Endometrium (tissue), 2 donors: ENCODE data around the gene SMARCD3.

Experiments
- FAIRE-seq: peaks from 2 replicates; lab custom pipeline; 2012; peaks lifted over from hg19 to GRCh38; lab: Jason Lieb, UNC
- donor health status: control.
- donor health status: control.

The SMARCD3 gene

GRCh38 chr7:151208253-151208862 lies 40.1 kb downstream of the SMARCD3 start:
- no peak for FAIRE-seq

DNA sequence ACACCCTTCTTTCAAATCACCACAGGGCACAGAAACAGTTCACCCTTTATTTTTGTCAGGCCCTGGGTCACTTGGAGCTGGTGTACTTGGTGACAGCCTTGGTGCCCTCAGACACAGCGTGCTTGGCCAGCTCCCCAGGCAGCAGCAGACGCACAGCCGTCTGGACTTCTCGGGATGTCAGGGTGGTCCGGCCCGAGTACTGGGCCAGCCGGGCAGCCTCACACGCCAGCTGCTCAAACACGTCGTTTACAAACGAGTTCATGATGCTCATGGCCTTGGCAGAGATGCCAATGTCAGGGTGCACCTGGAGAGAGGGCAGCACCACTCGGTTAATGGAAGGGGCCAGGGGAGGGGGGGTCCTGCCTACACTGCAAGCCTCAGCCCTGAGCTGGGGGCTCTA lies 40.7 kb downstream of the SMARCD3 start:
- FAIRE-seq = no peak

- no peak for FAIRE-seq
Observed at GRCh38 chr7:151207315-151207714, 41.2 kb downstream of the SMARCD3 start.

GRCh38 chr7:151206914-151207313 lies 41.6 kb downstream of the SMARCD3 start:
- no peak for FAIRE-seq

- no peak for FAIRE-seq
Observed at GRCh38 chr7:151205730-151206129, 42.8 kb downstream of the SMARCD3 start.

- no peak for FAIRE-seq
Observed at GRCh38 chr7:151204383-151205032, 44.0 kb downstream of the SMARCD3 start.

DNA sequence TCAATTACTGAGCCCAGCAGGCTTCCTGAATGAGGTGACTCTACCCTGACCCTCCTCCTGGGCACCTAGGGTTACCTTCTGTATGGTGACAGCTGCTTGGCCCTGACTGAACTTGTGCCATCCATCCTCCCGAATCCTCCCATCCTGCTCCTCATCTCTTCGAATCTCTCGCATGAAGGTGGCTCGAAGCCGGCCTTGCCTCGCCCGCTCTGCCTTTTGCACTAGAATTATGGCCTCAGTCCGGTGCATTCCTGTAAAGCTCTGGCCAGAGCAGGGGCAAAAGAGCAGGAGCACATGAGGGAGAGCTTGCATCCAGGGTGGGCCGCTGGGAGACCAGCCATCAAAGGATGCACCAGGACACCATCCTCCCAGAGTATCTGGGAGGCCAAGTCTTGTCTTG lies 45.7 kb downstream of the SMARCD3 start:
- FAIRE-seq = no peak

GRCh38 chr7:151201751-151202150 lies 46.7 kb downstream of the SMARCD3 start:
- no peak for FAIRE-seq

DNA sequence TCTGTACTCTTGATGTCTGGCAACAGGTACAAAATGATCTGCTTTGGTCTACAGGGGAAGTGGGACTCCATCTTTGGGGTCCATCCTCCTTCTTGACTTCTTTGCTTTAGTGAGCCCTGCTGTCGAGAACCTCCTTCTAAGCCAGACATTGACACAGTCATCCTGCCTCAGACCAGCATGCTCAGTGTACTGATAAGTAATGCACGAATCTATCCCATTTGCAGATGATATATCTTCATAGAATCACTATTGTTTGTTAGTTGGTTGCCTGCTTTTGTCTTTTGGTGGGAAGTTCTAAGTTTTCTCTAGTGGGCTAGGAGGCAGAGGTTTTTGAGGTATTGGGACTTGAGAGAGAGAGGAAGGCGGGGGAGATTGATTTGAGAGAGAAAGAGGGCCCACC lies 47.1 kb downstream of the SMARCD3 start:
- FAIRE-seq = no peak

DNA sequence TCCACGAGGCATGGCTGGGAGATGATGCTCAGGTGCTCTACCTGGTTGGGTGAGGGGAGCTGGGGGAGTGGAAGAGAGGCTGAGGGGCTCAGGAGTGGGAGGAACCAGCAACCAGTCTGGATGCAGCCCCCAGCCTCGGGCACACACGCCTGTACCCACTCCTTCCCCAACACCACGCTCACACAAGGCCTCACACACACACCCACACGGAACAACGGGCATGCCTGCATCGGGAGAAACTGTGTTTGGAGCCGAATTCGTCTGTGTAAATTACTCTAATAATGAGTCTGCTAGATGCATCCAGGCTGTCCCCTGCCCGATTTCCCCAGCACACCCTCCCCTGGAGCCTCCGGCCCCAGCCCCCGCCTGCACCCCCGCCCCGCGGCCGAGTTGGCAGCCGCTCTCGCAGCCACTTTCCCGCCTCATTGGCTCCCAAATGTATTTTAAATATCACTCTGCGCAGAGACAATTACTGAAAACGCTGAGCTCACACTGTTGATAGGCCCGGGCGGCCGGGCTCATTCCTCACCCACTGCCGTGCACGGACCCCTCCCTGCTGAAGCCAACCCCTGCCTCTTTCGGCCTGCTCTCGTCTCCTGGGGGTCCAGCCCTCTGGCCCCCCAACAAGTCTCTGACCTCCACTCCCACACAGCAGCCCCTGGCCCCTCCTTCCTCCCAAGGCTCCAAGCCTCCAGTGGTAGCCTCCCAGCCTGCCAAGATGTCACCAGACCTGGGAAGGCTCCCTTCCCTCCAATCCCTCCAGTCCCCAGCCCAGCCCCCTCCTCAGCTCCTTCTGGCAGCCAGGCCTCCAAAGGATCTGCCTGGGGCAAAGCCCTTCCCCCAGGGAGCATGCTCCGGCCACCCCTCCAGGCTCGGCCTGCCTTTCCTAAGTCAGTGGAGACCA lies 49.3 kb downstream of the SMARCD3 start:
- FAIRE-seq = no peak

GRCh38 chr7:151197932-151198331 lies 50.6 kb downstream of the SMARCD3 start:
- FAIRE-seq = no peak

DNA sequence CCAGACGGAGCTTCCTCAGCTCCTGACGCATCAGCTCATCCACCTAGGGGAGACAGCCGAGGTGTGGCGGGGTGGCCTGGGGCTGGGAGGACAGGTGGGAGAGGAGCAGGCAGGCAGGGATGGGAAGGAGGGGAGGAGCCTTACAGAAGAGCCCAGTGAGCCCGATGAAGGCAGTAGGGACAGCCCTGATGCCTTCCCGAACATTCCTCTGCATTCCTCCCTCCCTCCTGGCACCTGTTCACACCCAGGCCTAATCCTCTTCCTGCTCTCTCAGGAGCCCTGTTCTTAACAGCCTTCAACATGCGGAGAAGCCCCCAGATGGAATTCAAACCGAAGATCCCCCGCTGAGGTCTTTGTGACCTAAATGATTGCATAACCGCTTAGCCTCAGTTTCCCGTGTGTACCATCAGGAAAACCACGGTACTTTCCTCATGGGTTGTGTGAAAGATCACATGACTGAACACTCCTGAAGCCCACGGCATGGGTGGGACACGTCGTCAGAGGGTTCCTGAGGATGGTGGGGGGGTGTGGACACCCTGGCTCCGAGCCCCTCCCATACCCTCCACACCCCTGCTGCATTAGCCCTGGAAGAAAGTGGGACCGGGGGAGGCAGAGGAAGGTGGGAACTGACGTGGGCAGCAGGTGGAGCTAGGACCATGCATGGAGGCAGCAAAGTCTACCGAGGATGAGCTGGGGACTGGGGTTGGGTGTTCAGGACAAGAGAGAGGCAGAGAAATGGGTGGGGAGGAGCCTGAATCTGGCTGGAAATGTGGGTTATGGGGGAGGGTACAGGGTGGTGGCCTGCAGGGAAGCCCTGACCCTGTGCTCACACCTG lies 52.7 kb downstream of the SMARCD3 start:
- FAIRE-seq = no peak

DNA sequence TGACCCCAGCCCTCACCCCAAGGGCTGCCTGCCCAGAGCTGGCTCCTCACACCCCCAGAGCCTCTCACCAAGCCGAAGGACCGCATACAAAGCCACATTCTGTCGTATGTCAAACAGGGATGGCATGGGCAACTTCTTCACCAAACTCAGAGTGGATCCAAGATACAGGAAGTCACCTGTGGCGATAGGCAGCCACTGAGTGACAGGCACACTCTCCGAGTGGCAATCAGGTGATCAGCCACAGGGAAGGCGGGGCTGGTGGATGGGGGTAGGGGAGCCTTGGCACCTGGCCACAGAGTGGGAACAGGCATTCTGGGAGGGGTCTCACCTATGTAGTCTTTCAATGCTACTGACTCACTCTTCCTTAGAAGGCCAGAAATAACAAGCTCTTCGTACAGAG lies 54.3 kb downstream of the SMARCD3 start:
- no peak for FAIRE-seq

DNA sequence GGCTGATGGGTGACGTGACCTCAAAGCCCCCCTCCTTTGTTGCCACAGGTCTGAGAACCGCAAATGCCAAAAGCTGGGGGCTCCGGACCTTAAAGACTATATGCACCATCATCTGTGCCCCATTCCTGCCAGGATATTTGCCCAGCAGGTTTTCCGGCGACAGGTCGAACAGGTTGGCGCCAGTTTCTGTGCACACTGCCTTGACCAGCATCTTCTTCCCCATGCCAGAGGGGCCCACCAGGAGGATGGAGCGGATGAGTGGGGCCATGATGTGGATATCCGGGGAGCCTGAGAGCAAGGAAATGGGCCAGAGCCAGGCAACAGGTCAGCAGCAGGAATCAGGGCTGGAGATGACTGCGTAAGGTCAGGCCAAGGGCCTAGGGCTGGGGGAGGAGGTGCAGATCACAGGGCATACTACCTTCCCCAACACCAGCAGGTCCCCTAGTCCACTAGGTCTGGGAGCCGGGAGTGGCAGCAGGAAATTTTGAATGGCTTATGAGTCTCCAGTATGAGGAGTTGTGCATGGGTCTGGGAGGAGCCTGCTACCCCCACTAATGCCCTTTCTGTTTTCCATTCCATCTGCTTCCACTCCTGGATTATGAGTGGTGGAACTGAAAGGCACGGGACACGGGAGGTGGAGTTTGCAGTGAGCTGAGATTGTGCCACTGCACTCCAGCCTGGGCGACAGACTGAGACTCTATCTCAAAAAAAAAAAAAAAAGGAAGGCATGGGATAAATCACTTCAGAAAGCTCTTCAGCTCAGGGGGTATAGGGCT lies 55.1 kb downstream of the SMARCD3 start:
- no peak for FAIRE-seq

DNA sequence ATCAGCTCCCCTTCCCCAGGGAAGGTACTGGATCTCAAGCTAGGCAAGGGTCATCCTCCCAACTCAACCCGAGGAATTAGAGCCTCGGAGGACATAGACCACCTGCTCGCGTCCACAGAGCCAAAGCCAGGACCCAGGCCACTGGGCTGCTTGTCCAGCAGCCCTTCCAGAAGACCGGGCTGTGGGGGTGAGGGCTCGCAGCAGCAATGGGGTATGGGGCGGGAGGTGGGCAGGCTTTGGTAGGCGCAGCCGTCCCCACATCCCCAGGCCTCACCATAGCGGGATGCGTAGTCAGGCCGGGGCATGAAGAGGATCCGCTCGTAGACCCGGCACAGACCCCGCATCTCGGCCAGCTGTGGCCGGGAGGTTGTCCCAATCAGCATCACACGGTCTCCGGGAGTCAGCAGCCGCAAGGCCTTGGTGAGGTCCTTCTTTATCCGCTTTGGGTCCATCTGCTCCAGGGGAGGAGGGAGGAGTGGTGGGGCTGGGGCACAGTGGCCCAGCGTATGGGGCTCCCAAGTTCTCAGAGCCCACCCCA lies 56.4 kb downstream of the SMARCD3 start:
- no peak for FAIRE-seq

DNA sequence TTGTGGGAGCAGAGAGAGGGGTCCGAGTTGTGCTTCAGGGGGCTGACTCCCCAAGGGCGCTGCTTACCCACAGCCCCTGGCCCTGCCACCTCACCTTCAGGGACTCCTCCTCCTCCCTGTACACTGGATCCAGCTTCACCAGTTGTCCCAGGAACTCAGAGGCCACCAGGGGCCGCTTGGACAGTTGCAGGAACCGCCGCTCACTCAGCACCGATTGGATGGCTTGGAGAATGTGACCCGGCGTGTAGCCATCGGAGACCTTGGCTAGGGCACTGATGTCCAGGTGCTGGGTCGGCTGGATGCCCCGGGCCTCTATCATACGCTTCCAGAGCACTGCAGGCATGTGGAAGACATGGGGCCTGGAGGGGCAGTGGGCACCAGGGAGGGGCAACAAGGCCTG lies 57.0 kb downstream of the SMARCD3 start:
- no peak for FAIRE-seq

GRCh38 chr7:151189038-151189437 lies 59.5 kb downstream of the SMARCD3 start:
- no peak for FAIRE-seq
